Sigmoid colon (tissue), 4 donors: ENCODE results near the gene PTPRE.

Experiments used
- POLR2A ChIP-seq, 2 donors: fragments of 450-650 bp; IDR thresholded peaks; one replicate each; pipeline ENCODE4 v1.6.1; 2016; ENCODE audit warnings: antibody characterized with exemption in 2 of 2, mild to moderate bottlenecking in 2 of 2, moderate library complexity in 2 of 2
- POLR2AphosphoS5 ChIP-seq, 4 donors: sonication (generic); formaldehyde crosslinking; IDR thresholded peaks; one replicate each; pipeline ENCODE4 v1.6.1; 2017; ENCODE audit warnings: antibody characterized with exemption in 4 of 4
- TF ChIP-seq, protein P1 (sequence below), 4 experiments: fragments of 450-650 bp in 3 of 4; fragments of 200-600 bp in 1 of 4; IDR thresholded peaks; one replicate each; pipeline ENCODE4 v1.5.1; 2016 to 2019; ENCODE audit warnings: antibody characterized with exemption in 4 of 4, mild to moderate bottlenecking in 3 of 4, moderate library complexity in 2 of 4

DNA sequence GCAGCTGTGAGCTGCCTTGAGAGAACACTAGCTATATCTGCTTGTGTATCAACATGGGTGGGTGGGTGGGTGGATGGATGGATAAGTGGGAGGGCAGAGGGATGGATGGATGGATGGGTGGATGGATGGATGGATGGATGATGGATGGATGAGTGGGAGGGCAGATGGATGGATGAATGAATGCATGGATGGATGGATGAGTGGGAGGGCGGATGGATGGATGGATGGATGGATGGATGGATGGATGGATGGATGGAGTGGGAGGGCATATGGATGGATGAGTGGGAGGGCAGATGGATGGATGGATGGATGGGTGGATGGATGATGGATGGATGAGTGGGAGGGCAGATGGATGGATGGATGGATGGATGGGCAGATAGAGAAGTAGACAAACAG is 143.2 kb downstream of the PTPRE start:
- TF ChIP-seq, protein P1, sequence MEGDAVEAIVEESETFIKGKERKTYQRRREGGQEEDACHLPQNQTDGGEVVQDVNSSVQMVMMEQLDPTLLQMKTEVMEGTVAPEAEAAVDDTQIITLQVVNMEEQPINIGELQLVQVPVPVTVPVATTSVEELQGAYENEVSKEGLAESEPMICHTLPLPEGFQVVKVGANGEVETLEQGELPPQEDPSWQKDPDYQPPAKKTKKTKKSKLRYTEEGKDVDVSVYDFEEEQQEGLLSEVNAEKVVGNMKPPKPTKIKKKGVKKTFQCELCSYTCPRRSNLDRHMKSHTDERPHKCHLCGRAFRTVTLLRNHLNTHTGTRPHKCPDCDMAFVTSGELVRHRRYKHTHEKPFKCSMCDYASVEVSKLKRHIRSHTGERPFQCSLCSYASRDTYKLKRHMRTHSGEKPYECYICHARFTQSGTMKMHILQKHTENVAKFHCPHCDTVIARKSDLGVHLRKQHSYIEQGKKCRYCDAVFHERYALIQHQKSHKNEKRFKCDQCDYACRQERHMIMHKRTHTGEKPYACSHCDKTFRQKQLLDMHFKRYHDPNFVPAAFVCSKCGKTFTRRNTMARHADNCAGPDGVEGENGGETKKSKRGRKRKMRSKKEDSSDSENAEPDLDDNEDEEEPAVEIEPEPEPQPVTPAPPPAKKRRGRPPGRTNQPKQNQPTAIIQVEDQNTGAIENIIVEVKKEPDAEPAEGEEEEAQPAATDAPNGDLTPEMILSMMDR (IDR thresholded peaks at IDR 0.05): no peak
- TF ChIP-seq POLR2AphosphoS5 (IDR thresholded peaks at IDR 0.05): no peak
- no peak for TF ChIP-seq POLR2A (IDR thresholded peaks at IDR 0.05)
